ENCODE data around the gene MAPK10.

DNA sequence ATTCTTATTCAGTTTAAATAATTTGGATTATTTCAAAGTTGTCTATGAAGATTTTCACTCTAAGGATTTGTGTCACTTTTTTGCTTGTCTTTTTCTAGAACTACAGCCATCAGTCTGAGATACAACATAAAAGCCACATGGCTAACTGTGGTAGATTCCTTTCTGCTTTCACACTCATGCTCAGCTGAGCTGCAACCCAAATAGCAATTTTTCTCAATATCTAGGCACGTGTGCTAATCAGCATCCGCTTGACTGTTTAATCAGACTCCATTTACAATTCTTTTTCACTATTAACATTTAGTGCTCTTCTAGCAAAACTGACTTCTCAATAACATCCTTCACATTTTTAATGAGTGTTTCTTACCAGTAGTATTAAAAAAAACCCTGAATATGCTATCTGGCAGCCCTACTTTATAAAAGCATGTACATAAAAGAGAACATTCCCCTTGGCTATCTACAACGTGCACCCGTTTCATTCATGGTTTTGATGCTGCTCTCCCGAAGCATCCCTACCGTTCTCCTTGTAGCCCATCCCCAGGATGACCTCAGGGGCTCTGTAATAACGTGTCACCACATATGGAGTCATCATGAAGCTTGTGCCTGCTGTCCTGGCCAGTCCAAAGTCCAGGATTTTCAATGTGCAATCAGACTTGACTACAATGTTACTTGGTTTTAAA is 259.2 kb downstream of the MAPK10 start:
- TF ChIP-seq, protein P1, sequence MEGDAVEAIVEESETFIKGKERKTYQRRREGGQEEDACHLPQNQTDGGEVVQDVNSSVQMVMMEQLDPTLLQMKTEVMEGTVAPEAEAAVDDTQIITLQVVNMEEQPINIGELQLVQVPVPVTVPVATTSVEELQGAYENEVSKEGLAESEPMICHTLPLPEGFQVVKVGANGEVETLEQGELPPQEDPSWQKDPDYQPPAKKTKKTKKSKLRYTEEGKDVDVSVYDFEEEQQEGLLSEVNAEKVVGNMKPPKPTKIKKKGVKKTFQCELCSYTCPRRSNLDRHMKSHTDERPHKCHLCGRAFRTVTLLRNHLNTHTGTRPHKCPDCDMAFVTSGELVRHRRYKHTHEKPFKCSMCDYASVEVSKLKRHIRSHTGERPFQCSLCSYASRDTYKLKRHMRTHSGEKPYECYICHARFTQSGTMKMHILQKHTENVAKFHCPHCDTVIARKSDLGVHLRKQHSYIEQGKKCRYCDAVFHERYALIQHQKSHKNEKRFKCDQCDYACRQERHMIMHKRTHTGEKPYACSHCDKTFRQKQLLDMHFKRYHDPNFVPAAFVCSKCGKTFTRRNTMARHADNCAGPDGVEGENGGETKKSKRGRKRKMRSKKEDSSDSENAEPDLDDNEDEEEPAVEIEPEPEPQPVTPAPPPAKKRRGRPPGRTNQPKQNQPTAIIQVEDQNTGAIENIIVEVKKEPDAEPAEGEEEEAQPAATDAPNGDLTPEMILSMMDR (tag by site-specific recombination; IDR thresholded peaks at IDR 0.05), result no peak
- no peak for TF ChIP-seq YY1 (tag by site-specific recombination; IDR thresholded peaks at IDR 0.05)
- no peak for TF ChIP-seq ZNF701 (tag by site-specific recombination; IDR thresholded peaks at IDR 0.05)
- TF ChIP-seq, protein P2, sequence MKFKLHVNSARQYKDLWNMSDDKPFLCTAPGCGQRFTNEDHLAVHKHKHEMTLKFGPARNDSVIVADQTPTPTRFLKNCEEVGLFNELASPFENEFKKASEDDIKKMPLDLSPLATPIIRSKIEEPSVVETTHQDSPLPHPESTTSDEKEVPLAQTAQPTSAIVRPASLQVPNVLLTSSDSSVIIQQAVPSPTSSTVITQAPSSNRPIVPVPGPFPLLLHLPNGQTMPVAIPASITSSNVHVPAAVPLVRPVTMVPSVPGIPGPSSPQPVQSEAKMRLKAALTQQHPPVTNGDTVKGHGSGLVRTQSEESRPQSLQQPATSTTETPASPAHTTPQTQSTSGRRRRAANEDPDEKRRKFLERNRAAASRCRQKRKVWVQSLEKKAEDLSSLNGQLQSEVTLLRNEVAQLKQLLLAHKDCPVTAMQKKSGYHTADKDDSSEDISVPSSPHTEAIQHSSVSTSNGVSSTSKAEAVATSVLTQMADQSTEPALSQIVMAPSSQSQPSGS (tag by site-specific recombination; IDR thresholded peaks at IDR 0.05; ENCODE audit: low read depth), result no peak
- no peak for TF ChIP-seq ZNF121 (tag by site-specific recombination; IDR thresholded peaks at IDR 0.05)
- TF ChIP-seq OVOL3 (tag by site-specific recombination; IDR thresholded peaks at IDR 0.05), result no peak
- no peak for TF ChIP-seq ZNF23 (tag by site-specific recombination; IDR thresholded peaks at IDR 0.05; ENCODE audit: borderline replicate concordance)
- TF ChIP-seq ZNF350 (tag by site-specific recombination; IDR thresholded peaks at IDR 0.05), result no peak
- TF ChIP-seq, protein P3, sequence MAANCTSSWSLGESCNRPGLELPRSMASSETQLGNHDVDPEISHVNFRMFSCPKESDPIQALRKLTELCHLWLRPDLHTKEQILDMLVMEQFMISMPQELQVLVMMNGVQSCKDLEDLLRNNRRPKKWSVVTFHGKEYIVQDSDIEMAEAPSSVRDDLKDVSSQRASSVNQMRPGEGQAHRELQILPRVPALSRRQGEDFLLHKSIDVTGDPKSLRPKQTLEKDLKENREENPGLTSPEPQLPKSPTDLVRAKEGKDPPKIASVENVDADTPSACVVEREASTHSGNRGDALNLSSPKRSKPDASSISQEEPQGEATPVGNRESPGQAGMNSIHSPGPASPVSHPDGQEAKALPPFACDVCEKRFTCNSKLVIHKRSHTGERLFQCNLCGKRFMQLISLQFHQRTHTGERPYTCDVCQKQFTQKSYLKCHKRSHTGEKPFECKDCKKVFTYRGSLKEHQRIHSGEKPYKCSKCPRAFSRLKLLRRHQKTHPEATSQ (tag by site-specific recombination; IDR thresholded peaks at IDR 0.05), result no peak
- no peak for TF ChIP-seq ZNF24 (tag by site-specific recombination; IDR thresholded peaks at IDR 0.05)

All from HEK293 (cell line).